Naive thymus-derived CD4-positive, alpha-beta T cell (primary cell): ENCODE results near the gene PDLIM3. TPM values are rescaled to one million over a fixed set of nuclear protein-coding genes. Genes with fewer than 3 reads are reported as not detected.
"Not testable (repeated sequence)": the region's sequence is repeated elsewhere in the genome, so short reads cannot be mapped to it uniquely, and the experiment has no call there.

ENCODE experiments used
- ATAC-seq: fragments of 150-1000 bp; cut with Tn5 transposase; 2 replicates; pipeline ENCODE4 v1.10.0; 2021; ENCODE audit warnings: mild to moderate bottlenecking, moderate library complexity
- CTCF ChIA-PET: fragments of 350-600 bp; sonication (Branson Sonifier 250); formaldehyde crosslinking; loops from one replicate; lab custom pipeline; 2021; ENCODE audit warnings: antibody characterized with exemption; lab: Charles Lee
- POLR2A ChIA-PET: fragments of 350-600 bp; sonication (Branson Sonifier 250); formaldehyde crosslinking; loops from one replicate; lab custom pipeline; 2021; ENCODE audit warnings: antibody characterized with exemption, inconsistent platforms; lab: Charles Lee
- DNase-seq, 9 donors: peaks; one replicate each; pipeline versions ENCODE4 v3.0.0 to v3.0.0-alpha.2; 2020 to 2022; ENCODE audit warnings: mixed read lengths in 1 of 9
- H3K27ac ChIP-seq: one replicate; pipeline ENCODE4 v1.7.0; 2013; ENCODE audit warnings: mild to moderate bottlenecking, low read depth, low read length, moderate library complexity
- H3K27me3 ChIP-seq, 2 donors: one replicate each; pipeline ENCODE4 v1.7.0; 2013; ENCODE audit warnings: low read length in 2 of 2, mild to moderate bottlenecking in 2 of 2, moderate library complexity in 2 of 2; ENCODE audit not compliant: control insufficient read depth in 2 of 2, insufficient read depth in 2 of 2
- H3K36me3 ChIP-seq, 3 experiments: 1 replicate in 2 of 3; 2 replicates in 1 of 3; pipeline ENCODE4 v1.7.0; 2013; ENCODE audit warnings: low read length in 3 of 3, mild to moderate bottlenecking in 3 of 3, moderate library complexity in 1 of 3; ENCODE audit not compliant: insufficient read depth in 3 of 3, control insufficient read depth in 2 of 3
- H3K4me1 ChIP-seq, 2 donors: one replicate each; pipeline ENCODE4 v1.7.0; 2013; ENCODE audit warnings: low read length in 2 of 2, mild to moderate bottlenecking in 2 of 2, moderate library complexity in 1 of 2; ENCODE audit not compliant: control insufficient read depth in 2 of 2, insufficient read depth in 2 of 2
- H3K4me3 ChIP-seq: 2 replicates; pipeline ENCODE4 v1.7.0; 2013; ENCODE audit warnings: mild to moderate bottlenecking, low read length
- H3K9me3 ChIP-seq, 3 experiments: 1 replicate in 2 of 3; 2 replicates in 1 of 3; pipeline ENCODE4 v1.7.0; 2013; ENCODE audit warnings: low read length in 3 of 3; ENCODE audit not compliant: control insufficient read depth in 2 of 3
- H3K27ac Mint-ChIP-seq, 9 donors: one replicate each; pipeline ENCODE4 v1.8.0; 2020 to 2022; ENCODE audit warnings: mixed read lengths in 9 of 9, mild to moderate bottlenecking in 8 of 9, moderate library complexity in 5 of 9, inconsistent platforms in 2 of 9
- H3K27me3 Mint-ChIP-seq, 5 donors: one replicate each; pipeline ENCODE4 v1.8.0; 2021 to 2022; ENCODE audit warnings: mixed read lengths in 5 of 5, mild to moderate bottlenecking in 1 of 5
- H3K36me3 Mint-ChIP-seq, 5 donors: one replicate each; pipeline ENCODE4 v1.8.0; 2020 to 2022; ENCODE audit warnings: mixed read lengths in 5 of 5, mild to moderate bottlenecking in 3 of 5, inconsistent platforms in 1 of 5
- H3K4me1 Mint-ChIP-seq, 7 donors: one replicate each; pipeline ENCODE4 v1.8.0; 2020 to 2022; ENCODE audit warnings: mixed read lengths in 7 of 7, mild to moderate bottlenecking in 3 of 7, inconsistent platforms in 1 of 7
- H3K4me3 Mint-ChIP-seq, 10 donors: one replicate each; pipeline ENCODE4 v1.8.0; 2020 to 2022; ENCODE audit warnings: mild to moderate bottlenecking in 10 of 10, mixed read lengths in 10 of 10, moderate library complexity in 6 of 10, inconsistent platforms in 2 of 10
- H3K9me3 Mint-ChIP-seq, 11 donors: one replicate each; pipeline ENCODE4 v1.8.0; 2020 to 2022; ENCODE audit warnings: mixed read lengths in 11 of 11, mild to moderate bottlenecking in 4 of 11, inconsistent platforms in 1 of 11, moderate library complexity in 1 of 11
- intact Hi-C, 2 donors: fragments of 100-400 bp; cut with micrococcal nuclease; formaldehyde crosslinking; loops; one replicate each; pipeline ENCODE4 v1.15.1; 2023
- polyA plus RNA-seq, 2 donors: library from polyadenylated mRNA; unstranded; fragments of 300-500 nt; fragmentation: Illumina TruSeq; gene quantifications; one replicate each; pipeline ENCODE4 v1.2.3, GENCODE V29; 2021
- total RNA-seq, 6 experiments: library from RNA in 5 of 6; stranded (reverse) in 5 of 6; gene quantifications; 1 replicate in 5 of 6; 2 replicates in 1 of 6; pipeline ENCODE4 v1.2.3 and lab custom pipeline; 2021 to 2026

Gene PDLIM3
- total and polyA plus RNA-seq, 7 experiments from 2014 or later, result not detected

GRCh38 chr4:185515248-185515647 is 20.1 kb downstream of the PDLIM3 start:
- H3K27me3 Mint-ChIP-seq, result peaks cover 40 to 64% (median 55%) of the 10 kb centered on the region in 5 donors
- intact Hi-C loops, result no loop called here
- no peaks in the 10 kb centered on the region for H3K36me3 ChIP-seq
- no peaks in the 10 kb centered on the region for H3K27me3 ChIP-seq
- DNase-seq (no peak), ATAC-seq (no peak)
- peaks cover 11 to 20% (median 17%) of the 10 kb centered on the region in 7 donors for H3K4me1 Mint-ChIP-seq
- peaks cover 0 to 3% (median 0%) of the 10 kb centered on the region in 11 donors for H3K9me3 Mint-ChIP-seq
- ChIA-PET POLR2A (no interaction called here), CTCF (no interaction called here)
- no peak overlapping the region for H3K27ac Mint-ChIP-seq
- H3K27ac ChIP-seq, result no peak overlapping the region
- no peaks in the 10 kb centered on the region for H3K36me3 Mint-ChIP-seq
- H3K9me3 ChIP-seq, result no peaks in the 10 kb centered on the region
- H3K4me3 ChIP-seq, result no peak overlapping the region
- peaks cover 13 to 14% of the 10 kb centered on the region in 2 donors for H3K4me1 ChIP-seq
- no peak overlapping the region for H3K4me3 Mint-ChIP-seq

- no peak for ATAC-seq
- no peak overlapping the region for H3K27ac ChIP-seq
- peaks cover 13 to 14% of the 10 kb centered on the region in 2 donors for H3K4me1 ChIP-seq
- intact Hi-C loops, result no loop called here
- H3K36me3 Mint-ChIP-seq, result no peaks in the 10 kb centered on the region
- peaks cover 0 to 3% (median 0%) of the 10 kb centered on the region in 11 donors for H3K9me3 Mint-ChIP-seq
- no peaks in the 10 kb centered on the region for H3K36me3 ChIP-seq
- H3K27ac Mint-ChIP-seq, result no peak overlapping the region
- no peaks in the 10 kb centered on the region for H3K27me3 ChIP-seq
- ChIA-PET POLR2A (no interaction called here), CTCF (no interaction called here)
- peaks cover 40 to 65% (median 57%) of the 10 kb centered on the region in 5 donors for H3K27me3 Mint-ChIP-seq
- no peak overlapping the region for H3K4me3 ChIP-seq
- DNase-seq, result no peak
- no peaks in the 10 kb centered on the region for H3K9me3 ChIP-seq
- peaks cover 11 to 20% (median 17%) of the 10 kb centered on the region in 7 donors for H3K4me1 Mint-ChIP-seq
- H3K4me3 Mint-ChIP-seq, result peak overlapping the region in 2 of 10 donors; percentile 49 to 64
Observed at GRCh38 chr4:185514182-185514697, 21.1 kb downstream of the PDLIM3 start.

- Mint-ChIP-seq H3K36me3 (no peaks in the 10 kb centered on the region), H3K9me3 (peaks cover 0 to 3% (median 0%) of the 10 kb centered on the region in 11 donors), H3K4me3 (peak overlapping the region in 9 of 10 donors; percentile 49 to 72 (median 63)), H3K27me3 (peaks cover 40 to 64% (median 56%) of the 10 kb centered on the region in 5 donors), H3K4me1 (peaks cover 11 to 20% (median 17%) of the 10 kb centered on the region in 7 donors), H3K27ac (no peak overlapping the region)
- Histone ChIP-seq H3K4me3 (no peak overlapping the region), H3K9me3 (no peaks in the 10 kb centered on the region), H3K27ac (no peak overlapping the region), H3K27me3 (no peaks in the 10 kb centered on the region), H3K4me1 (peaks cover 13 to 14% of the 10 kb centered on the region in 2 donors), H3K36me3 (no peaks in the 10 kb centered on the region)
- ChIA-PET CTCF (interaction anchor here (0.5 kb wide), 1 partner anchor 24 kb away, joined by 4 read pairs; no protein-coding TSS in a partner anchor), POLR2A (interaction anchor here (0.7 kb wide), 1 partner anchor 1381 kb away, joined by 3 read pairs; no protein-coding TSS in a partner anchor)
- DNase-seq (peak in 5 of 9 donors; percentile 6 to 14 (median 10)), ATAC-seq (peak; percentile 54)
- intact Hi-C loops, result no loop called here
Observed at GRCh38 chr4:185513489-185514181, 21.7 kb downstream of the PDLIM3 start.

GRCh38 chr4:185512516-185512915 is 22.8 kb downstream of the PDLIM3 start:
- DNase-seq (no peak), ATAC-seq (no peak)
- peaks cover 44 to 69% (median 62%) of the 10 kb centered on the region in 5 donors for H3K27me3 Mint-ChIP-seq
- H3K9me3 Mint-ChIP-seq, result peaks cover 0 to 3% (median 0%) of the 10 kb centered on the region in 11 donors
- H3K4me1 ChIP-seq, result peaks cover 13 to 14% of the 10 kb centered on the region in 2 donors
- no peak overlapping the region for H3K27ac ChIP-seq
- intact Hi-C loops, result no loop called here
- no peaks in the 10 kb centered on the region for H3K36me3 ChIP-seq
- H3K27ac Mint-ChIP-seq, result no peak overlapping the region
- POLR2A ChIA-PET, result interaction anchor here (0.5 kb wide), 1 partner anchor 74 kb away, joined by 3 read pairs; no protein-coding TSS in a partner anchor
- H3K4me1 Mint-ChIP-seq, result peaks cover 11 to 20% (median 17%) of the 10 kb centered on the region in 7 donors
- no peak overlapping the region for H3K4me3 ChIP-seq
- no peaks in the 10 kb centered on the region for H3K9me3 ChIP-seq
- CTCF ChIA-PET, result no interaction called here
- H3K36me3 Mint-ChIP-seq, result no peaks in the 10 kb centered on the region
- H3K27me3 ChIP-seq, result no peaks in the 10 kb centered on the region
- peak overlapping the region in 3 of 10 donors; percentile 14 to 64 (median 49) for H3K4me3 Mint-ChIP-seq

- H3K27me3 ChIP-seq, H3K27ac Mint-ChIP-seq, H3K4me3 ChIP-seq, ATAC-seq, H3K9me3 ChIP-seq, CTCF ChIA-PET, H3K27ac ChIP-seq, H3K36me3 ChIP-seq, H3K36me3 Mint-ChIP-seq, H3K4me3 Mint-ChIP-seq, H3K9me3 Mint-ChIP-seq, DNase-seq, POLR2A ChIA-PET, intact Hi-C loops: not testable (repeated sequence)
- H3K4me1 ChIP-seq, result peaks cover 13 to 14% of the 10 kb centered on the region in 2 donors
- H3K27me3 Mint-ChIP-seq, result peaks cover 44 to 65% (median 62%) of the 10 kb centered on the region in 5 donors
- H3K4me1 Mint-ChIP-seq, result peaks cover 11 to 20% (median 17%) of the 10 kb centered on the region in 7 donors
Observed at GRCh38 chr4:185511243-185511642, 24.1 kb downstream of the PDLIM3 start.

- Mint-ChIP-seq H3K36me3 (no peaks in the 10 kb centered on the region), H3K27me3 (peaks cover 46 to 67% (median 59%) of the 10 kb centered on the region in 5 donors), H3K4me3 (no peak overlapping the region), H3K27ac (no peak overlapping the region), H3K4me1 (peaks cover 11 to 20% (median 17%) of the 10 kb centered on the region in 7 donors), H3K9me3 (peaks cover 0 to 3% (median 0%) of the 10 kb centered on the region in 11 donors)
- CTCF ChIA-PET, result no interaction called here
- no peaks in the 10 kb centered on the region for H3K36me3 ChIP-seq
- H3K27me3 ChIP-seq, result no peaks in the 10 kb centered on the region
- H3K27ac ChIP-seq, result no peak overlapping the region
- H3K4me3 ChIP-seq, result no peak overlapping the region
- ATAC-seq (no peak), DNase-seq (no peak)
- peaks cover 13 to 14% of the 10 kb centered on the region in 2 donors for H3K4me1 ChIP-seq
- intact Hi-C loops, result no loop called here
- POLR2A ChIA-PET, result no interaction called here
- H3K9me3 ChIP-seq, result no peaks in the 10 kb centered on the region
Observed at GRCh38 chr4:185510806-185511205, 24.5 kb downstream of the PDLIM3 start.
